ENCODE results near the gene NQO2. TPM values are rescaled to one million over a fixed set of nuclear protein-coding genes. Genes with fewer than 3 reads are reported as not detected.

NQO2 gene
- total RNA-seq, 1 donor from 2014 or later: 9.4 TPM

DNA sequence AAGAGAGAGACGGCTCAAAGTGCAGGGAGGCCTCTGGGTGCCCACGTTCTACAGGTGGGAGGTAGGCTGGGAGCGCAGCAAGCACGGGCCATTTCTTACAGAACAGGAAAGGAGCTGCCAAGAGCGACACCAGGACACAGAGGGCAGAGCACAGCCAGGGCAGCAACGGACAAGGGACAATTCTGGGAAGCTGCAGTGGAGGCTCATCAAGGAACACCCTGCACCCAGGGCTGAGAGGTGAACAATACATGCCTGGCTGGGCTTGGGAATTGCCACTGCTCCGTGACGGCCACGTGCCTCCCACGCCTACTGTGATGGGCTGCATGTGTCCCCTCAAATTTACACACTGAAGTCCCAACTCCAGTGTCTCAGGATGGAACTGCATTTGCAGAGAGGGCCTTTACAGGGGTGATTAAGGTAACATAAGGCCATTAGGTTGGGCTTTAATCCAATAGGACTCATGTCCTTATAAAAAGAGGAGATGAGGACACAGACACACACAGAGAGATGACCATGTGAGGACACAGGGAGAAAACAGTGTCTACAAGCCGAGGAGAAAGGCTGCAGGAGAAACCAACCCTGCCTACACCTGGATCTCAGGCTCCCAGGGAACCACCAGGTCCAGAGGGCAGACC lies 41.9 kb upstream of the NQO2 start:
- Mint-ChIP-seq H3K4me1 (ENCODE audit: low read depth, unreplicated experiment) (peaks cover 18% of the 10 kb centered on the region), H3K36me3 (ENCODE audit: low read depth, unreplicated experiment) (peaks cover 12% of the 10 kb centered on the region), H3K4me3 (ENCODE audit: unreplicated experiment) (peak overlapping the region; percentile 40), H3K27ac (ENCODE audit: unreplicated experiment) (peak overlapping the region; percentile 53), H3K9me3 (ENCODE audit: unreplicated experiment) (no peaks in the 10 kb centered on the region), H3K27me3 (ENCODE audit: low read depth, unreplicated experiment) (no peaks in the 10 kb centered on the region)
- H3K4me1 ChIP-seq (ENCODE audit: insufficient read depth, low read length): peaks cover 19% of the 10 kb centered on the region
- H3K9me3 ChIP-seq (ENCODE audit: insufficient read depth, low read depth, low read length): no peaks in the 10 kb centered on the region
- DNase-seq (ENCODE audit: low read depth) (no peak), FAIRE-seq (no peak)
- no peak overlapping the region for H3K27ac ChIP-seq (ENCODE audit: low read depth, low read length)
- no peak overlapping the region for H3K9ac ChIP-seq (ENCODE audit: low read length)
- no peaks in the 10 kb centered on the region for H3K27me3 ChIP-seq (ENCODE audit: insufficient read depth, low read length)
- no peaks in the 10 kb centered on the region for H3K36me3 ChIP-seq (ENCODE audit: insufficient read depth, low read length)
- TF ChIP-seq EZH2 (IDR thresholded peaks at IDR 0.05; ENCODE audit: insufficient read depth, low read length): no peak
- TF ChIP-seq, protein P1, sequence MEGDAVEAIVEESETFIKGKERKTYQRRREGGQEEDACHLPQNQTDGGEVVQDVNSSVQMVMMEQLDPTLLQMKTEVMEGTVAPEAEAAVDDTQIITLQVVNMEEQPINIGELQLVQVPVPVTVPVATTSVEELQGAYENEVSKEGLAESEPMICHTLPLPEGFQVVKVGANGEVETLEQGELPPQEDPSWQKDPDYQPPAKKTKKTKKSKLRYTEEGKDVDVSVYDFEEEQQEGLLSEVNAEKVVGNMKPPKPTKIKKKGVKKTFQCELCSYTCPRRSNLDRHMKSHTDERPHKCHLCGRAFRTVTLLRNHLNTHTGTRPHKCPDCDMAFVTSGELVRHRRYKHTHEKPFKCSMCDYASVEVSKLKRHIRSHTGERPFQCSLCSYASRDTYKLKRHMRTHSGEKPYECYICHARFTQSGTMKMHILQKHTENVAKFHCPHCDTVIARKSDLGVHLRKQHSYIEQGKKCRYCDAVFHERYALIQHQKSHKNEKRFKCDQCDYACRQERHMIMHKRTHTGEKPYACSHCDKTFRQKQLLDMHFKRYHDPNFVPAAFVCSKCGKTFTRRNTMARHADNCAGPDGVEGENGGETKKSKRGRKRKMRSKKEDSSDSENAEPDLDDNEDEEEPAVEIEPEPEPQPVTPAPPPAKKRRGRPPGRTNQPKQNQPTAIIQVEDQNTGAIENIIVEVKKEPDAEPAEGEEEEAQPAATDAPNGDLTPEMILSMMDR (IDR thresholded peaks at IDR 0.05; ENCODE audit: insufficient read depth, low read depth, low read length): no peak
- no peak overlapping the region for H2AFZ ChIP-seq (ENCODE audit: low read depth, low read length)
- H3K4me3 ChIP-seq (ENCODE audit: insufficient read depth, low read depth, low read length): no peak overlapping the region
- H3K4me2 ChIP-seq (ENCODE audit: low read length): no peak overlapping the region
- H3K79me2 ChIP-seq (ENCODE audit: insufficient read depth, low read length): peaks cover 52% of the 10 kb centered on the region
- peaks cover 7% of the 10 kb centered on the region for H4K20me1 ChIP-seq (ENCODE audit: insufficient read depth, low read length)

DNA sequence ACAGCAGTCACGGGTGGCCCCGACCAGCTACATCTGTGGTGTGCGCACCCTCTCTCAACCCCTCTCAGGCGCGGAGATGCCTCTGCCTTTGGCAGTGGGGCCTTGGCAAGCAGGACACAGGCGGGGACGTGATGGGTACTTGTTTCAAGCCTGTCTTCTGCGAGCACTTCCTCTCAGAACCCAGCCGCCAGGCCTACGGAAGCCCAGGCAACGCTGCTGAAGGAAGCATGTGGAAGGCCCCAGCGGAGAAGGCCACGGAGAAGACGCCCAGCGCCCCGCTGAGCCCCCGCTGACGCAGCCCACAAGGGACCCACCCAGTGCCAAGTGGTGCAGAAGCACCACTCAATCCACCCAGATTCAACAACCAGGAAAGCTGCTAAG lies 41.4 kb upstream of the NQO2 start:
- FAIRE-seq: no peak
- peaks cover 18% of the 10 kb centered on the region for H3K4me1 Mint-ChIP-seq (ENCODE audit: low read depth, unreplicated experiment)

DNA sequence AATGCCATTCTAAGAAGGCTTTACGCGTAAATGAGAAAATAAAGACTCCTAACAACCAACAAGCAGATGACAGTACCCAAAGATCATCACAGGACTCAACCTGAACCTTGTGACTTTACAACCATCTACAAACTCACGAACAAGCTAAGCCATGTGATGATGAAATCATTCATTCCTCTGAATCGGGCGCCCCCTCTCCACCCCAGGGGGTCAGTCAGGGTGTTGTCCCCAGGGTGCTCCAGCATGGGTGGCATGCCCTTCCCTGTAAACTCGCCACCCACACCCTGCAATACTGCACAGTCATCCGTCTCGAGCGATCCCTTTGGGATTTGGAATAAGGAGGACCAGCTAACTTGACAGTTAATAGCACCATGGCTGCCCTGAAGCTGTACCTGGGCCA lies 40.9 kb upstream of the NQO2 start:
- DNase-seq (ENCODE audit: low read depth): no peak
- no peaks in the 10 kb centered on the region for H3K9me3 ChIP-seq (ENCODE audit: insufficient read depth, low read depth, low read length)
- H3K4me2 ChIP-seq (ENCODE audit: low read length): no peak overlapping the region
- H3K4me1 ChIP-seq (ENCODE audit: insufficient read depth, low read length): peaks cover 16% of the 10 kb centered on the region
- no peak overlapping the region for H3K4me3 ChIP-seq (ENCODE audit: insufficient read depth, low read depth, low read length)
- Mint-ChIP-seq H3K4me1 (ENCODE audit: low read depth, unreplicated experiment) (peaks cover 18% of the 10 kb centered on the region), H3K27me3 (ENCODE audit: low read depth, unreplicated experiment) (no peaks in the 10 kb centered on the region), H3K9me3 (ENCODE audit: unreplicated experiment) (no peaks in the 10 kb centered on the region), H3K4me3 (ENCODE audit: unreplicated experiment) (no peak overlapping the region), H3K36me3 (ENCODE audit: low read depth, unreplicated experiment) (peaks cover 12% of the 10 kb centered on the region), H3K27ac (ENCODE audit: unreplicated experiment) (no peak overlapping the region)
- no peak for FAIRE-seq
- H2AFZ ChIP-seq (ENCODE audit: low read depth, low read length): no peak overlapping the region
- H3K27ac ChIP-seq (ENCODE audit: low read depth, low read length): no peak overlapping the region
- TF ChIP-seq, protein P1 (IDR thresholded peaks at IDR 0.05; ENCODE audit: insufficient read depth, low read depth, low read length): no peak
- no peak for TF ChIP-seq EZH2 (IDR thresholded peaks at IDR 0.05; ENCODE audit: insufficient read depth, low read length)
- H4K20me1 ChIP-seq (ENCODE audit: insufficient read depth, low read length): peaks cover 7% of the 10 kb centered on the region
- H3K9ac ChIP-seq (ENCODE audit: low read length): no peak overlapping the region
- H3K79me2 ChIP-seq (ENCODE audit: insufficient read depth, low read length): peaks cover 62% of the 10 kb centered on the region
- H3K36me3 ChIP-seq (ENCODE audit: insufficient read depth, low read length): no peaks in the 10 kb centered on the region
- H3K27me3 ChIP-seq (ENCODE audit: insufficient read depth, low read length): no peaks in the 10 kb centered on the region

More for the DNA sequence above, 41.4 kb upstream of the NQO2 start:
- H3K9me3 Mint-ChIP-seq (ENCODE audit: unreplicated experiment): no peaks in the 10 kb centered on the region
- H3K27me3 Mint-ChIP-seq (ENCODE audit: low read depth, unreplicated experiment): no peaks in the 10 kb centered on the region
- H3K27ac Mint-ChIP-seq (ENCODE audit: unreplicated experiment): no peak overlapping the region
- no peaks in the 10 kb centered on the region for H3K9me3 ChIP-seq (ENCODE audit: insufficient read depth, low read depth, low read length)
- no peaks in the 10 kb centered on the region for H3K27me3 ChIP-seq (ENCODE audit: insufficient read depth, low read length)
- H3K4me3 Mint-ChIP-seq (ENCODE audit: unreplicated experiment): no peak overlapping the region
- peaks cover 57% of the 10 kb centered on the region for H3K79me2 ChIP-seq (ENCODE audit: insufficient read depth, low read length)
- H4K20me1 ChIP-seq (ENCODE audit: insufficient read depth, low read length): peaks cover 7% of the 10 kb centered on the region
- H3K36me3 ChIP-seq (ENCODE audit: insufficient read depth, low read length): no peaks in the 10 kb centered on the region
- no peak for DNase-seq (ENCODE audit: low read depth)
- H3K36me3 Mint-ChIP-seq (ENCODE audit: low read depth, unreplicated experiment): peaks cover 12% of the 10 kb centered on the region
- peaks cover 16% of the 10 kb centered on the region for H3K4me1 ChIP-seq (ENCODE audit: insufficient read depth, low read length)
- TF ChIP-seq, protein P1 (IDR thresholded peaks at IDR 0.05; ENCODE audit: insufficient read depth, low read depth, low read length): no peak
- TF ChIP-seq EZH2 (IDR thresholded peaks at IDR 0.05; ENCODE audit: insufficient read depth, low read length): no peak
- no peak overlapping the region for H3K4me2 ChIP-seq (ENCODE audit: low read length)
- no peak overlapping the region for H3K9ac ChIP-seq (ENCODE audit: low read length)
- H3K4me3 ChIP-seq (ENCODE audit: insufficient read depth, low read depth, low read length): no peak overlapping the region
- H2AFZ ChIP-seq (ENCODE audit: low read depth, low read length): no peak overlapping the region
- no peak overlapping the region for H3K27ac ChIP-seq (ENCODE audit: low read depth, low read length)
